ENCODE results near the gene THSD4. TPM values are rescaled to one million over a fixed set of nuclear protein-coding genes. Genes with fewer than 3 reads are reported as not detected.
"Not testable (repeated sequence)": the region's sequence is repeated elsewhere in the genome, so short reads cannot be mapped to it uniquely, and the experiment has no call there.

Gene THSD4
- total RNA-seq, 1 donor from 2014 or later = 73.5 TPM

- no peak for TF ChIP-seq CTCF (conservative IDR thresholded peaks at IDR 0.05; ENCODE audit: low read depth, low read length)
- no peak for DNase-seq (ENCODE audit: low read depth)
- no peak overlapping the region for H3K4me3 ChIP-seq (ENCODE audit: low read depth, low read length)
Observed at GRCh38 chr15:71167445-71168165, 52.3 kb downstream of the THSD4 start.

DNA sequence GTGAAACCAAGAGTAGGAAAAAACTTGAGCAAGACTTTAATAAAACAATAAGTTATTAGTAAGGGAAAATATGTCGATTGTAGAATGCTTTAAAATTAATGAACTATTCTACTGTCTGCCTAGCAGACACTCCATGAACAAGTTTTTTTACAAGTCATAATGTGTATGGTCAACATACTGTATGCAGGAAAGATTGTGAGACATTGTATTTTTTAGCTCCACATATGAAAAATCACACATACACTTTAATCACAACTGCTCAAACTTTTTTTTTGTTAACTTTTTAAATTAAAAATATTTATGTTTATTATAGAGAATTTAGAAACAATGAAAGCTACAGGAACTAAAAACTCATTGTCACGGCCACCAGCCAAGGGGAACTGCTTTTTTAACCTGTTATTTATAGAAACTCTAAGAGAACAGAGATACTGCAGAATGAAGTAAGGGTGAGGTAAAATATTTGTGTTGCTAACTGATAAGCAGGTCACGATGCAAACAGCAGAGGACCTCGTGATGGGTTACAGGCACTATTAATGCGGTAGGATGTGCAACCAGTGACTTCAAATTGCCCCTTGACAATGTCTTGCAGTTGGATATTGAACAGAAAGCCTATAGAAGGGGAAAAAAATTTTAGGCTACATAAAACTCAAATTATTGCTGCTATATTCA is 53.0 kb downstream of the THSD4 start:
- DNase-seq (ENCODE audit: low read depth) = no peak
- no peak overlapping the region for H3K4me3 ChIP-seq (ENCODE audit: low read depth, low read length)
- no peak for TF ChIP-seq CTCF (conservative IDR thresholded peaks at IDR 0.05; ENCODE audit: low read depth, low read length)

GRCh38 chr15:71170163-71170562 is 54.9 kb downstream of the THSD4 start:
- DNase-seq (ENCODE audit: low read depth) = no peak
- H3K4me3 ChIP-seq (ENCODE audit: low read depth, low read length) = no peak overlapping the region
- no peak for TF ChIP-seq CTCF (conservative IDR thresholded peaks at IDR 0.05; ENCODE audit: low read depth, low read length)

DNA sequence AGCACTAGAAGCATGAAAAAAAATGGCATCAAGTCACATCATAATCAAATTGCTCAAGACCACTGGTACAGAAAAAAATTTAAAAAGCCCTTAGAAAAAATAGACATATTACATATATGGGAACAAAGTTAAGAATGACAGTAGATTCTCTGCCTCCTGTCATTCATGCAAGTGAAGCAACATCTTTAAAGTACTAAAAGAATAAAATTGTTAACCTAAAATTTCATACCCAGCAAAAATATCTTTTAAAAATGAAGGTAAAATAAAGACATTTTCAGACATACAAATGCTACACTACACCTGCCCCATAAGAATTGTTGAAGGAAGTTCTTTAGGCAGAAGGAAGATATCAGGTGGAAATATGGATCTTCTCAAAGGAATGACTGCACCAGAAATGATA is 55.9 kb downstream of the THSD4 start:
- no peak overlapping the region for H3K4me3 ChIP-seq (ENCODE audit: low read depth, low read length)
- no peak for DNase-seq (ENCODE audit: low read depth)
- TF ChIP-seq CTCF (conservative IDR thresholded peaks at IDR 0.05; ENCODE audit: low read depth, low read length) = no peak

- not testable (repeated sequence) for DNase-seq (ENCODE audit: low read depth); H3K4me3 ChIP-seq (ENCODE audit: low read depth, low read length)
Observed at GRCh38 chr15:71174360-71174759, 59.1 kb downstream of the THSD4 start.

DNA sequence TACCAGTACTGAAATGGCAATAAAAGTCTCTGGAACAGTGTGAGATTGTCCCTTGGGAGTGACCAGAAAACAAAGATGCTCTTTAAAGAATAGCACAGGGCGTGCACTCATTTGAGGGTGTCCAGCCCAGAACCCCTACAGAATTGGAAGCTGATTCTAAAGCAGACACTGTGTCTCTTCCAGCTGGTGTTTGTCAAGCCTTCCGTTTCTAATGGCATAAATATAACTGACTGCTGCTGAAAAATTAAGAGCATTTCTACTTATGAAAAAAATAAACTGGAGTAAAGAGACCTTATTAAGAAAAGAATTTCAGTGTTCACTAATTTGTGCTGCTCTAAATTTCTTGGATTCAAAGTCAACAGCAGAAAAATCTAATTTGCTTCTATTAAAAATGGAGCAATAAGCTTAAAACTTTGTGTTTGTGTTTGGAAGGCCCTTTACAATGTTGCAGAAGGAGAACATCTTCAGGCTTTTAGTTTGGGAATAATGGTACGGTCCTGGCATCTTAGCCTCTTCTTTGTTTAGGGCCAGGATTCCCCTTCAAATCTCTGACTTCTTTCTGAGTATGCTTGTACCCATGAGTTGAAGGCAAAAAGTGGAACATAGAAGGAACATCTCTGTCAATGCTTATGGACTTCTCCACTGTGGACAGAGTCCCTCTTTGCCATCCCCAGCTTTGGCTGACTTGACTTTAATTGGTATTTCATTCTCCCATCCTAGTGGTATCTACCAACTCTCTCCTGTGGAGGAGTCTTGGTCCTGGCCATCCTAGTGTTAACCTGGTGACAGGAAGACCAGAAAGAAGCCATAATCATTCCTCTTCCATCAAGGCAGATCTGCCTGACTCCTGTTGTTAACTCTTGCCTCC is 65.9 kb downstream of the THSD4 start:
- no peak for TF ChIP-seq CTCF (conservative IDR thresholded peaks at IDR 0.05; ENCODE audit: low read depth, low read length)
- H3K4me3 ChIP-seq (ENCODE audit: low read depth, low read length) = no peak overlapping the region
- DNase-seq (ENCODE audit: low read depth) = no peak

DNA sequence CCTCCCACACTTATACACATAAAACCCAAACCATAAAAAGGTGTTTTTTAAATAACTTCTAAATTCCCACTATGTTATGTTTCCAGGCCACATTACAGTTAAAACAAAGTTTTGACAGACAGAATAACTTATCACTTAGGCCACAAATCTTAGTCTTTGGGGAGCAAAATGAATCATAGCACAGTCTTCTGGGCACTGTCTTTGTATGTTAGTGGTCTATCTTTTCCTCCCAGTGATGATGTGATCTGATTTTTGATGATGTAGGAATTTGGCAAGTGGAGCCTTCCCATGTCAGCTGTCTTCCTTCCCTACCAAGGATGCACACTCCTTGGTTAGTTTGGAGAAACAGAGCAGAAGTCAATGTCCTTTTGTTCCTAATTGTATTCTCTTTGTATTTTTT is 67.3 kb downstream of the THSD4 start:
- DNase-seq (ENCODE audit: low read depth) = no peak
- no peak overlapping the region for H3K4me3 ChIP-seq (ENCODE audit: low read depth, low read length)
- TF ChIP-seq CTCF (conservative IDR thresholded peaks at IDR 0.05; ENCODE audit: low read depth, low read length) = no peak

Data from epithelial cell of proximal tubule (primary cell).